Sciatic nerve (tissue), 2 donors: ENCODE measurements around the gene AP4E1. TPM values are rescaled to one million over a fixed set of nuclear protein-coding genes. Genes with fewer than 3 reads are reported as not detected.
"Not testable (repeated sequence)": the region's sequence is repeated elsewhere in the genome, so short reads cannot be mapped to it uniquely, and the experiment has no call there.

Experiments used
- ATAC-seq: fragments of 200-7000 bp; cut with Tn5 transposase; one replicate; pipeline ENCODE4 v1.9.1; 2020; ENCODE audit warnings: mild to moderate bottlenecking, moderate library complexity
- DNase-seq: peaks from one replicate; pipeline ENCODE4 v3.0.0-alpha.2; 2020; ENCODE audit warnings: low spot score
- intact Hi-C: fragments of 100-400 bp; cut with DNase I; formaldehyde crosslinking; loops from one replicate; pipeline ENCODE4 v1.14.2; 2022
- total RNA-seq: library from RNA; stranded (reverse); fragmentation: NEBNext Ultra II Directional; extraction: Animal tissue kit (Norgen Biotek cat#: 25700); gene quantifications from one replicate; pipeline ENCODE4 v1.2.1, GENCODE V29; 2021
- donor health status: DM: no; HTN: no; CAD: no.
- donor health status: DM: no; HTN: no; CAD: no.

The AP4E1 gene
- total RNA-seq, 1 donor from 2014 or later, result 11.9 TPM

DNA sequence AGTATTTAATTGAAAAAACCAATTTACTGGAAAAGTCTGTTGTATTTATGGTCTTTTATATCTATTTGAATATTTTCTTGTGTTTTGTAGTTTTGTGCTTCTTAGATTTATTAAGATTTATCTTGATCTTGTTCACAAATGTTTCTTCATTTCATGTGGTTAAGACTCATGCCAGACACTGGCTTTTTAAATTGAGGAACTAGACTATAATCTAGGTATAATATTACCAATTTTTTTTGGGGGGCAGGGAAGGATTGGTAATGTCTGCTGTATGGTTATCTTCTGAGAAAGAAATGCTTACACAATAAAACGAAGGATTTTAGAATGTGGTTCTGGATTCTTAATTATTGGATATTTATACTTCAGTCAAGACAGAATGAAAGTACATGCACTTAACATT, 24.9 kb downstream of the AP4E1 start:
- no peak for DNase-seq
- no peak for ATAC-seq
- intact Hi-C loops, result no loop called here

DNA sequence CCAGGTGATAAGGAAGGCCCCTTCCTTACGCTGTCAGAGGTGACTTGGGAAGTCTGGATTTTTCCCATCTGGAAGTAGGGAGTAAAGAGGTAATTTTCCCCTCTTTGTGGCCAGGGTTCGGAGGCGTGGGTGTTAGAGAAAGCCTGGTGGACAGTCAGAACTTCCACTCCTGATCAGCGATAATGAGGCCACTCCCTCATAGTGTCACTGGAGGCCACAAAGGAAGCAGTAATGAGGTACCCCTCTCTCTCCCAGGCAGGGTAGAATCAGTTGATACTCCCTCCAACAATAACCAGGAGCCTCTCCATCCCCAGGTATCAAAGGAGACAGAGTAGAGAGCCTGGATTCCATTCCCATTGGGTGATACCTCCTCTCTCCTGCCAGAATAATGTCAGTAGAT, 30.0 kb downstream of the AP4E1 start:
- intact Hi-C loops, result no loop called here
- no peak for ATAC-seq
- DNase-seq, result no peak

DNA sequence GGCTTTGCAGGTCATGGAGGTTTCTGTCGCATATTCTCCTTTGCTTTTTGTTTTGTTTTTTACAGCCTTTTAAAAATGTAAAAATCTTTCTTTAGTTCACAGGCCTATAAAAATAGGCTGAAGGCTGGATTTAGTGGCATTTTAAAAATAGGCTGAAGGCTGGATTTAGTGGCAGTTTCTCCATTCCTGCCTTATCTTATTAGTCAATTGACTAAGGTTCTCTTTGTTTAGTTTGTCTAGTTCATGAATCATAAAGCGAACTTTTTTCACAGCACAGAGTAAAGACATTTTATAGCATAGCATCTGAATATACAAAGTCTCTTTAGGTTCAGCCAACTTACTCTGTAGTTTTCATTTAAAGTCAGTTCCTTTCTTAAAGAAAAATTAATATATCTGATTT, 31.4 kb downstream of the AP4E1 start:
- intact Hi-C loops, result no loop called here
- DNase-seq (no peak), ATAC-seq (no peak)

DNA sequence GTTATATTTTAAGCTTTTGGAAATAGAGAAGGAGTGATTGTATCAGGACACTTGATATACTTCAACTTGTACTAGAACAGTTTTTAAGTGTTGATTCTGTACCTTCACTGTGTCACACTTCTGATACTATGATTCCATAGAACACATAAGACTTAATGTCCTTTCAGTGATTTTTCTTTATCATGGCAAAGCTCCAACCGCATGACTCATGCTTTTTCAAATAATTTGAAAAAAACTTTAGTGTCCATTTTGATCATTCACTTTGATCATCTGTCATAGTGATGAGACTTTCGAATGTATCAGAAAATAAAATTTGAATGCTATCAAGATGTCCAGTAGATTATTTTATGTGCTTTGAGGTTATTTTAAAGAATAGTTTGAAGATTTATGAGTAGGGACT, 32.0 kb downstream of the AP4E1 start:
- intact Hi-C loops, result no loop called here
- ATAC-seq (no peak), DNase-seq (no peak)

DNA sequence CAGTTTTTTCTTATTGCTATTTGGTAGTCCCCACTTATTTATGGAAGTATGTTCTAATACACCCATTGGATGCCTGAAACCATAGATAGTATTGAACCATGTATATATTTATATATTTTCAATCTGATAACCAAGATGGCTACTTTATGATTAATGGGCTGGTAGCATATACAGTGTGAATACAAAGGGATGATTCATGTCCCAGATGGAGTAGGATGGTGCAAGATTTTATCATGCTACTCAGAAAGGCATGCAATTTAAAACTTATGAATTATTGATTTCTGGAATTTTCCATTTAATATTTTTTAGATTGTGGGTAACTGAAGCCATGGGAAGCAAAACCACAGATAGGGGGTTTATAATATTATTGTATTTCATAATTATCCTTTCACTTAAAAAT, 35.2 kb downstream of the AP4E1 start:
- intact Hi-C loops, result no loop called here
- DNase-seq, result no peak
- no peak for ATAC-seq

DNA sequence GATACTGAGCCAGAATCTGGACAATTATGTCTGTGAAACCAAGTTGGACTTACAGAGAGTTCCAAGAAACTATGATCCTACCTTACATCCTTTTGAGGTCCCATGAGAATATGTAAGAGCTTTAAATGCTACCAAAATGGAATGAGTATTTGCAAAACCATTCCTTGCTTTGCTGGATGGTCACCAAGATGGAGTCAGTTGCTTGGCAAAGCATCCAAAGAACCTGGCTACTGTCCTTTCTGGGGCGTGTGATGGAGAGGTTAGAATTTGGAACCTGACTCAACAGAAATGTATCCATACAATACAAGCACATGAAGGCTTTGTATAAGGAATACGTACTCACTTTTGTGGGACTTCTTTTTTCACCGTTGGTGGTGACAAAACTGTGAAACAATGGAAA, 36.2 kb downstream of the AP4E1 start:
- DNase-seq (no peak), ATAC-seq (no peak)
- intact Hi-C loops, result no loop called here

DNA sequence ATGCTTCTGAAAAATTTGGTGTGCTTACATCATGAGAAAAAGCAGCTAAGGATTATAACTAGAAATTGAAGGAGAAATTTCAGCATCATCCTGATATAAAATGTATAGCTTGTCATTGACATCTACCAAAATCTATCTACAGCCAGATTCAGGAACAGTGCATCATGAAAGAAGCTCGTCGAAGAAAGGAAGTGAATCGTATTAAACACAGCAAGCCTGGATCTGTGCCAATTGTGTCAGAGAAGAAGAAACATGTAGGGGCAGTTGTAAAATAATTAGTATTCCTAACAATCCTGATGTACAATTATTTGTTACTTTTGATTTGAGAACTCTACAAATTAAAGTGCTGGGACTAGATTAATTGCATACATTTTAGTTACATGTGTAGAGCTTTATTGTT, 37.2 kb downstream of the AP4E1 start:
- DNase-seq (no peak), ATAC-seq (no peak)
- intact Hi-C loops, result no loop called here

DNA sequence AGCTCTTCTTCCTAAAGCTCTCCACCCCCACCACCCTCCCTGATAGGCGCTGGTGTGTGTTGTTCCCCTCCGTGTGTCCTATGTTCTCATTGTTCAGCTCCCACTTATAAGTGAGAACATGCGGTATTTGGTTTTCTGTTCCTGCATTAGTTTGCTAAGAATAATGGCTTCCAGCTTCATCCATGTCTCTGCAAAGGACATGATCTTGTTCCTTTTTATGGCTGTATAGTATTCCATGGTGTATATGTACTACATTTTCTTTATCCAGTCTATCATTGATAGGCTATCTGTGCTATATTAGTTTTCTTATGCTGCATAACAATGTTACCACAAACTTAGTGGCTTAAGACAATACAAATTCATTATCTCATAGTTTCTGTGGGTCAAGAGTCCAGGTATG, 42.3 kb downstream of the AP4E1 start:
- intact Hi-C loops, ATAC-seq, DNase-seq: not testable (repeated sequence)

DNA sequence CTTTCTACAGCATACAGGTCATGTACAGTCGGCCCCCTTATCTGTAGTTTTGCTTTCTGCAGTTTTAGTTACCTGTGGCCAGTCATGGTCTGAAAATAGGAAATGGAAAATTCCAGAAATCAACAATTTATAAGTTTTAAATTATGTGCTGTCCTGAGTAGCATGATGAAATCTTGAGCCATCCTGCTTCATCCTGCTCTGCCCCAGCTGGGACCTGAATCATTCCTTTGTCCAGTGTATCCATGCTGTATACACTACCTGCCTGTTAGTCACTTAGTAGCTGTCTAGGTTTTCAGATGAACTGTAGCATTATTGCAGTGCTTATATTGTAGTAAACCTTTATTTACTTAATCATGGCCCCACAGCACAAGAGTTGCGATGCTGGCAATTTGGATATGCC, 44.8 kb downstream of the AP4E1 start:
- intact Hi-C loops, result no loop called here
- DNase-seq (no peak), ATAC-seq (no peak)

DNA sequence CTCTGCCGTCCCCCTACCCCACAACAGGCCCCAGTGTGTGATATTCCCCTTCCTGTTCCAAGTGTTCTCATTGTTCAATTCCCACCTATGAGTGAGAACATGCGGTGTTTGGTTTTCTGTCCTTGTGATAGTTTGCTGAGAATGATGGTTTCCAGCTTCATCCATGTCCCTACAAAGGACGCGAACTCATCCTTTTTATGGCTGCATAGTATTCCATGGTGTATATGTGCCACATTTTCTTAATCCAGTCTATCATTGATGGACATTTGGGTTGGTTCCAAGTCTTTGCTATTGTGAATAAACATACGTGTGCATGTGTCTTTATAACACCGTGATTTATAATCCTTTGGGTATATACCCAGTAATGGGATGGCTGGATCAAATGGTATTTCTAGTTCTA, 46.4 kb downstream of the AP4E1 start:
- DNase-seq, intact Hi-C loops, ATAC-seq: not testable (repeated sequence)

DNA sequence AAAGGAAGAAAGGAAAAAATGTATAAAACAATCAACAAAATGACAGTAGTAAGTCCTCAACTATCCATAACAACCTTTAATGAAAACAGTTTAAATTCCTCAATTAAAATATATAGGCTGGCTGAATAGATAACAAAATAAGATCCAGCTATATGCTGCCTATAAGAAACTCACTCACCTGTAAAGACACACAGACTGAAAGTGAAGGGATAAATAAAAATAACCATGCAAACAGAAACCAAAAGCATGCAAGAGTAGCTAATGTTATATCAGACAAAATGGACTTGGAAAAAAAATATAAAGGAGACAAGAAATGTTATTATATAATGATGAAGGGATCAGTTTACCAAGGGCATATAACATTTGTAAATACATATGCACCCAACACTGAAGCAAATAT, 51.2 kb downstream of the AP4E1 start:
- ATAC-seq (no peak), DNase-seq (no peak)
- intact Hi-C loops, result no loop called here

DNA sequence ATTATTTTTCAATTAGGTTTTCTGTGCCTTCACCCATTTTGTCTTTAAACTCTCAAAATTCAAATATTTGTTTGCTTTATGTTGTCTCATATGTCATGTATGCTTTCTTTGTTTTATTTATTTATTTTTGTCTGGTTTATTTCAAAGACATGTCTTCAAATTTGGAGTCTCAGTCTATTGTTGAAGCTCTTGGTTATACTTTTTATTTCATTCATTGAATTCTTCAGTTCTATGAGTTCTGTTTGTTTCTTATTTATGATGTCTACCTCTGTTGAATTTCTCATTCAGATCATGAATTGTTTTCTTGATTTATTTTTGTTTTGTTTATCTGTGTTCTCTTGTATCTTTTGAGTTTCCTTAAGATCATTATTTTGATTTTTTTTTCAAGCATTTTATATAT, 55.6 kb downstream of the AP4E1 start:
- ATAC-seq, result no peak
- intact Hi-C loops, result no loop called here
- DNase-seq, result no peak

DNA sequence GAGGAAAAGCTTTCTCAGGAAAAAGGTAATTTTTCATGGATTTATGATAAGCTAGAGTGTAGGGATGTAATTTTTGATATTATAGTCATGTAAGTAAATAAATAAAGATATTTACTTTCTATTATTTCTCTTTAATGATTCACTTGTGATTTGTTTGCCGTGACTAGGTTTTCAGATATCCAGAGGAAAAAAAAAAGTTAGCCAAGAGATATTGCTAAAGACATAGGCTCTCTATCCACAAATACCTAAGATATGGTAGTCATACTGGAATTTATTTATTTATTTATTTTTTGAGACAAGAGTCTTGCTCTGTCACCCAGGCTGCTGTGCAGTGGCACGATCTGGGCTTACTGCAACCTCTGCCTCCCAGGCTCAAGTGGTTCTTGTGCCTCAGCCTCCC, 59.9 kb downstream of the AP4E1 start:
- DNase-seq (no peak), ATAC-seq (no peak)
- intact Hi-C loops, result no loop called here

DNA sequence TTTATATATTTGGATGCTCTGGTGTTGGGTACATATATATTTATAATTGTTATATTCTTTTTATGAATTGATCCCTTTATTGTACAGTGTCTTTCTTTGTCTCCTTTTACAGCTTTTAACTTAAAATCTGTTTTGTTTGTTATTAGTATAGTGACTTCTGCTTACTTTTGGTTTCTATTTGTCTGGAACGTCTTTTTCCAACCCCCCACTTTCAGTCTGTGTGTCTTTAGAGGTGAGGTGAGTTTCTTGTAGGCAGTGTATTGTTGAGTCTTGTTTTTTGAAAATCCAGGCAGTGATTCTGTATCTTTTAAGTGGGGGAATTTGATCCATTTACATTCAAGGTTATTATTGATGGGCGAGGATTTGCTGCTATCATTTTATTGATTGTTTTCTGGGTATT, 62.0 kb downstream of the AP4E1 start:
- DNase-seq (no peak), ATAC-seq (no peak)
- intact Hi-C loops, result no loop called here

DNA sequence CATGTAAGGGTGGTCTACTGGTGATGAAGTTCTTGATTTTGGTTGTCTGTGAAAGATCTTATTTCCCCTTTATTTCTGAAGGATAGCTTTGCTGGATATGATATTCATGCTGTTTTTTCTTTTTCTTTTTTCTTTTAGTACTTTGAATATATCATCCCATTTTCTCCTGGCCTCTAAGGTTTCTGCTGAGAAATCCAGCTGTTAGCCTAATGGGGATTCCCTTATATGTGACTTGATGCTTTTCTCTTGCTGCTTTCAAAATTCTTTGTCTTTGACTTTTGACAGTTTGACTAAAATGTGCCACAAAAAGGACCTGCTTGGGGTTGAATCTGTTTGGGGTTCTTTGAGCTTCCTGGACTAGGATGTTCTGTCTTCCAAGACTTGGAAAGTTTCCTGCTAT, 62.6 kb downstream of the AP4E1 start:
- no peak for DNase-seq
- intact Hi-C loops, result no loop called here
- no peak for ATAC-seq

DNA sequence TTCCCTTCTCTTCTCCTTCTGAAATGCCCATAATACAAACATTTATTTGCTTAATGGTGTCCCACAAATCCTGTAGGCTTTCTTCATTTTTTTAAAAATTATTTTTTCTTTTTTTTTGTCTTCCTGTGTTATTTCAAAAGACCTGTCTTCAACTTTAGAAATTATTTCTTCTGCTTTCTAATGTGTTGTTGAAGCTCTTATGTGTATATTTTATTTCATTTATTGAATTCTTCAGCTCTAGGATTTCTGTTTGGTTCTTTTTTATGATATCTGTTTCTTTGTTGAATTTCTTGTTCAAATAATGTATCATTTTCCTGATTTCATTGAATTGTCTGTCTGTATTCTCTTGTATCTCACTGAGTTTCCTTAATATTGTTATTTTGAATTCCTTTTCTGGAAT, 63.1 kb downstream of the AP4E1 start:
- intact Hi-C loops, result no loop called here

DNA sequence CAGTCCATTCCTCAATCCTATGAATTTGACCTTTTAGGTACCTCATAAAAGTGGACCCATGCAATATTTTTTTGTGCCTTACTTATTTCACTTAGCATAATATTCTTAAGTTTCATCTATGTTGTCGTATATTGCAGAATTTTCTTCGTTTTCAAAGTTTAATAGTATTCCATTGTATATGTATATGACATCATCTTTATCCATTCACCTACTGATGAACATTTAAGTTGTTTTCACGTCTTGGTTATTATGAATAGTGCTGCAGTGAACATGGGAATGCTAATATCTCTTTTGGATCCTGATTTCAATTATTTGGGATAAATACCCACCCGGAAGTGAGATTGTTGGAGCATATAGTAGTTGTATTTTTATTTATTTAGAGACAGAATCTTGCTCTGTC, 65.1 kb downstream of the AP4E1 start:
- intact Hi-C loops, result no loop called here
- ATAC-seq (no peak), DNase-seq (no peak)

More for the DNA sequence above, 63.1 kb downstream of the AP4E1 start:
- DNase-seq (no peak), ATAC-seq (no peak)

DNA sequence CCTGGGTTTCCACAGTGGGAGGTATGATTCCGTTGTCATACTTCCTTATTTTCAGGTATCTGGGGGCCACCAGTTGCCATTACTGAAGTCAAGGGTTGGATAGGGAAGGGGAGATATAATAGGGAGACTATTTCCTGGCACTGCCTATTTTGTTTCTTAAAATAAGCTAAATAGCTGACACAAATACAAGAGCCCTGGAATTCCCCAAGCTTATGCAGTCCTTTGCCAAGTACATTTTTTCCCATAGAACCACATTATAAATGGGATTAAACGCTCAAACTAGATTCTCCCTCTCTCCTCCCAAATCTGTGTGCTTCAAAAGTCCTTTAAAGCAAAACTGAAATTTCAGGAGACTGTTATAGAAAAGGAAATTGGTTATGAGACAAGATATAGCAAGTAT, 68.7 kb downstream of the AP4E1 start:
- intact Hi-C loops, result no loop called here
- ATAC-seq (no peak), DNase-seq (no peak)

DNA sequence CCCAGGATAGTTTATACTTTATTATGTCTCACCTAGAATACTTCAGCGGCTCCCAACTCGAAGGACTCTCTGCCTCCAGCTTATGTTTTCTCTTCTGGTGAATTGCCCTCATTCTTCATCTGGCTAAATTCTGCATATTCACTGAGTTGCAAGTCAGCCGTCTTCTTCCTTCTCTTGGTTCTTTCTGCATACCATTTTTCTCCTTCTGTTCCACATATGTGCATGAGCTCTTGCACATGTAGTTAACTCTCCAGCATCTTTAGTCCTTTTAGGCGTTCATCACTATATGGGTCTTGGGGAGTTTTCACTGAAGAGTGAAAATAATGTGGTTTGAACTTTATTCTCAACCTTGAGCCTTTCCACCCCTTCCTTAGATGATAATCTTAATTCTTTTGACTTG, 70.1 kb downstream of the AP4E1 start:
- ATAC-seq (no peak), DNase-seq (no peak)
- intact Hi-C loops, result no loop called here

DNA sequence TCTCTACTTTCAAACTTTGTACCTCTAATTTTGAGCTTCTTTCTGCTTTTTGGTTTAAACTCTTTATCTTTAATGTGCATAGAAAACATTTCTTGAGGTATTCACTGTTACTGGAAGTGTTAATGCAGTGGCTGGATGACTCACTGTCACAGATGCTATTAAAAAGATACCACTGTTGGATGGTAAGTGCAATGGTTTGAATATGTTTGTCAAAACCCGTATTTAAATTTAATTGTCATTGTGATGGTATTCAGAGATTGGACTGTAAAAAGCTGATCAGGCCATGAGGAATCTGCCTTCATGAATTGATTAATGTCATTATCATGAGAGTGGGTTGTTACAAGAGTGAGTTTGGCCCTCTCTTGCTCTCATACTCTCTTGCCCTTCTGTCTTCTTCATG, 70.6 kb downstream of the AP4E1 start:
- ATAC-seq (no peak), DNase-seq (no peak)
- intact Hi-C loops, result no loop called here

DNA sequence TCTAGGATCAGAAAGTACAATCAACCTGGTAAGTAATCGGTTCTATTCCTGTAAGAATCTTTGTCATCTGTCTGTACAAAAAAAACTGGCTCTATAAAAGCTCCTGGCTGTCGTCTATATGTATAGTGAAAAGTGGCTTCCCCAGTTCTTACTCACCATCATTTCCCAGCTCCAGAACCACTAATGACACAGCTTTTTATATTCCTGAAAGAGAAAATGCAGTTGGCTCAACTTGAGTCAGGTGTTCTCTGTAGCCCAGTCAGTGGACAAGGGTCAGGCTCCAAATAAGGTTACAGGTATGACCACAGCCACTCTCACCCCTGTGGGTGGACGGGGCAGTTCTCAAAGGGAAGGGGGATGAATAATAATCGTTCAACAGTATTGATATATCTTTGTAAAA, 85.1 kb downstream of the AP4E1 start:
- no peak for DNase-seq
- ATAC-seq, result no peak
- intact Hi-C loops, result no loop called here

DNA sequence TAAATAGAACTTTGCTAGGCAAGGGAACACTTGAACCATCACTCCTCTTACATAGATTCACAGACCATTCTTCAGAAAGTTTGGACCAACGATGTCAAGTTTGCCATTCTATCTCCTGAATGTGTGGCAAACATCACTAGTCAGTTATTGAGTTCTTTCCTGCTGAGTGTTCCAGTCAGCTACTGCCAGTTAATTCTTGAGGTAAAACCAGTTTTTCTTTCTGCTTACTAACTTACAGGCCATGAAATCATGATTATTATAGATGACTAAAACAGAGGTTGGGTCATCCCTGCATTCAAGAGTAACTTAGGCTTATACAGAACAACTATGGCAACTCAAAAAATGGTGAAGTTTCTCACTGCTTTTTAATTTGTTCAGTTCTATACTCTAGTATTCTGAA, 88.2 kb downstream of the AP4E1 start:
- ATAC-seq, result no peak
- intact Hi-C loops, result no loop called here

More for the DNA sequence above, 88.2 kb downstream of the AP4E1 start:
- no peak for DNase-seq
